Measurements from ENCODE around the gene GTF3C5.
"Not testable (repeated sequence)": the region's sequence is repeated elsewhere in the genome, so short reads cannot be mapped to it uniquely, and the experiment has no call there.

GTF3C5 gene

GRCh38 chr9:133090752-133091385, 60.1 kb downstream of the GTF3C5 start:
- no peak for DNase-seq (ENCODE audit: low read depth)

DNA sequence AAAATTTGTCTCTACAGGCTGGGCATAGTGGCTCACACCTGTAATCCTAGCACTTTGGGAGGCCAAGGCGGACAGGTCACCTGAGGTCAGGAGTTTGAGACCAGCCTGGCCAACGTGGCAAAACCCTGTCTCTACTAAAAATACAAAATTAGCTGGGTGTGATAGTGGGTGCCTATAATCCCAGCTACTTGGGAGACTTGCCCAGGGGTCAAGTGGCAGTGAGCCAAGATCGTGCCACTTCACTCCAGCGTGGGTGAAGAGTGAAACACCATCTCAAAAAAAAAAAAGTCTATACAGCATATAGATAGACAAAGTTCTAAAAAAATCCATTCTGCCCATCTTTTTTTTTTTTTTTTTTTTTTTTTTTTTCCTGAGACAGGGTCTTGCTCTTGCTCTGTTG, 63.6 kb downstream of the GTF3C5 start:
- DNase-seq (ENCODE audit: low read depth): not testable (repeated sequence)

- DNase-seq (ENCODE audit: low read depth): no peak
These were observed 64.1 kb downstream of the GTF3C5 start for GRCh38 chr9:133094842-133095393.

DNA sequence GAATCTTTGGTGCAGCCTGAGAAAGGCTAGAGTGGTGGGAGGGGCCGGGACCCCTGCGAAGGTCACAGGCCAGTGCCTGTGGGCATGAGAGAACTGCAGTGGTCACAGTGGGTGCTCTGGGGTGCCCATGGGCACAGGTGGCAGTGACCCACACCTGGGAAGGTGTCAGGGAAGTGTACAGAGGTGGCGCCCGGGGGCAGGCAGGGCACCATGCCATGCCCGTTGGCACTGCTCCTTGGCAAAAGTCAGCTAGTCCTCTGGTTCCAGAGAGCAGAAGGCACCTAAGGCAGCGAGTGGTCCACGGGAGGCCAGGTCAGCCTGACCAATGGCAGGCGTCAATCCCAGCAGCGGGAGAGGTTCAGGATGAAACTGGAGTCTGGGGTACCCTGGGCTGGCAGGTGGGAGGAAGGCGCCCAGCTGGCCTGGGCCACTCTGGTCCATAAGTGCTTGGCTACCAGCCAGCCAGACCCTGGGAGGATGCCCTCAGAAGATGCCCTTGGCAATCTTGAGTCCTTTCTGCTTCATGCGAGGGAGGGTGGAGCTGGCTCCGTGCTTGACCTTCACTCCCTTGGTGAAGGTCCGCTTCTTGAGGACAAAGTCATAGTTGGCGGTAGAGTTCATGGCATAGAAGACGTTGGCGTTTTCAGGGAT, 67.4 kb downstream of the GTF3C5 start:
- no peak for DNase-seq (ENCODE audit: low read depth)

- DNase-seq (ENCODE audit: low read depth): no peak
These were observed 68.1 kb downstream of the GTF3C5 start for GRCh38 chr9:133098871-133099270.

GRCh38 chr9:133099726-133100505, 69.1 kb downstream of the GTF3C5 start:
- no peak for DNase-seq (ENCODE audit: low read depth)

- no peak for DNase-seq (ENCODE audit: low read depth)
These were observed 69.9 kb downstream of the GTF3C5 start for GRCh38 chr9:133100506-133101355.

DNA sequence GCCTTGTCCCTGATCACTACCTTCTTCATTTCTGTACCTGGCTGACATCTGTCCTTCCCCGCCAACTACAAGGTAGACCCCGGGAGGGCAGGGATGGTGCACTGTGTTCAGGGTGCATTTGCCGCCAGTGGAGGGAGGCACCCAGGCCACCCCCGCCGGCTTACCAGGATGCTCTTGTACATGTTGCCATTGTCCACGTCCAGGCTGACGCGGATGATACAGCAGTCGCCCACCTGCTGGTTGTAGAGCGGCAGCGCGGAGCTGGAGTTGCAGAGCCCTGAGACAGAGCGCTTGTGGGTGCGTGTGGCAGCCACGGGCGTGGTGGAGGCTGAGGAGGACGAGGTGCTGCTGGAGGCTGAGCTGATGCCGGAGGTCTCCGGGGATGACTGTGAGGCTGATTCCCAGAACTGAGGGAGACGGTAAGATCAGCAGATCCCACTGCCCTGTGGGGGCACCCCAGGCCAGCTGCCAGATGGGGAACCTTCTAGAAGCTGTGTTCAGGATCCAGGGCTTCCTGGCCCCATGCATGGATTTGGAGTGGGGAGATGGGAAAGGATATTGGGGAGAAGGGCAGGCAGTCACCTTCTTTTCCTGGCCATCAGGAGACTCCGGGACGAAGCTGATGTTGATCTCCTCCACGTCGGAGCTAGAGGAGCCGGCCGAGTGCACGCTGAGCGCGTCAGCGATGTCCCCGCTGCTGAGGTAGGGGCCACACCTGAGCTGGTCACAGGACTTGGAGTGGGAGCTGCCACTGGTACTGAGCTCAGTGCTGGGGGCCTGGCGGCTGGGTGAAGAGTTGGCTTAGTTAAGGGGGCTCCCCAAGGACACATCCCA, 70.8 kb downstream of the GTF3C5 start:
- no peak for DNase-seq (ENCODE audit: low read depth)

- no peak for DNase-seq (ENCODE audit: low read depth)
These were observed 71.6 kb downstream of the GTF3C5 start for GRCh38 chr9:133102190-133103021.

- DNase-seq (ENCODE audit: low read depth): no peak
These were observed 72.6 kb downstream of the GTF3C5 start for GRCh38 chr9:133103183-133103986.

GRCh38 chr9:133103987-133104505, 73.2 kb downstream of the GTF3C5 start:
- DNase-seq (ENCODE audit: low read depth): no peak

- DNase-seq (ENCODE audit: low read depth): no peak
These were observed 74.1 kb downstream of the GTF3C5 start for GRCh38 chr9:133104718-133105460.

DNA sequence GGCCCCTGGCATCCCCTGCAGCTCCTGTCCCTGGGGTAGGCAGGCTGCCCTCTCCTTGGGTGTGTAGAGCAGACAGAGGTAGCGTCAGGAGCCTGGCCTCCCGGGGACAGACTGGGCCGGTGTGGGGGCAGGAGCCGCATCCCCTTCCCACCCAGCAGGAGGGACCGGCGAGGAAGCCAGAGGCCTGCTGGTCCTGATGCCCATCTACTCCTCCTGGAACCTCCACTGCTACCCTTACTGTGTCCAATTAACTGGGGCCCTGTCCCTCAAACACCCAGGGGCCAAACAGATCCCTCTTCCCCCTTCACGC, 74.6 kb downstream of the GTF3C5 start:
- DNase-seq (ENCODE audit: low read depth): no peak

DNA sequence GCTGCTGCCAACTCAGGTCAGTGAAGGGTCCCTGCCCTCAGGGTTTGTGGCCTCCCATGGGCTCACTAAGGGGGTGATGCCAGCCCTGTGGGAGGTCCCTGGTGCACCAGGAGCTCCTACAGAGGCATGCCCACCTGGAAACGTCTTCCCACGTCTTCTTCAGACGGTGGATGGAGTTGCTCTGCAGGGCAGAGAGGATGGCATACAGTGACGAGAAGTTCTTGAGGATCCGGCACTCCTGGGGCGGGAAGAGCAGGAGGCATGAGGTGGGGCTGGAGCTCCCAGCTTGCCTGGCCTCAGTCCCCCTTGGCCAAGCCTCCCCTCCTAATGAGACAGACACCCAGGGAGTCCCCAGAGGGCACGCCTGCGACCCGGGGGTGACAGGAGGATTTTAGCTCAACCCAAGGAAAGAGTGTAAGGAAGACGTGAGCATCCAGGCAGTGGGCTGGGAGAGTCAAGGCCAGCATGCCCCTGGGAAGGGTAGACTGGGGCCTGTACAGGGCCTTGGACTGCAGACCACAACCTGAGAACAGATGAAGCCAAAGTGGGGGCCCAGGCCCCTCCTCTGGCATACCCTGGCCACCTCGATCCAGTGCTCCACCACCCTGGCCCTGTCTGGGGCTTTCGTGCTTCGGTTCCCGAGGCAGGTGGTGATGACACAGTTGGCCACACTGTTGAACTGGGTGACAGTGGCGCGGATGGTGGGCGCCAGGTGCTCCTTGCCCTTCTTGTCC, 75.9 kb downstream of the GTF3C5 start:
- DNase-seq (ENCODE audit: low read depth): no peak

DNA sequence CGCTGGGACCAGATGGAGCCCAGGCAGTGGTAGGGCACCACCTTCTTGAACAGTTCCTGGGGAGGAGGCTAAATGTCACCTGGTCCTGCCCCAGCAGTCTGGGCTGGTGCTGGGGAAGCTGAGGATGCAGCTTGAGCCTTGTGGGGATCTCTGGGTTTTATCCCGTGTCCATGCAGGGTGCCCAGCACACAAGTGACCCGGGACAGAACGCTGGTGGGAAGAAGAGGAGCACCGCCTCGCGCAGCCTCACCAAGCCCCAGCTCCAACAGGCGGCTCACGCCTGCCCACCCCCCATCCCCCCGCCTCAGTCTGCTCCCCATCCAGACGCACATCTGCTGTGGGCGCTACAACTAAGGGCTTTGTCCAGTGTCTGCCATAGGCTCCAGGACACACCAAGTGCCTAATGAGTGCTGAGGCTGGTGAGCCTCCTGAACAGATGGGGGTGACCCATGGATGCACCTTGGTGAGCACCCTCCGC, 76.5 kb downstream of the GTF3C5 start:
- DNase-seq (ENCODE audit: low read depth): no peak
